Measurements from ENCODE around the gene IFIH1.

The IFIH1 gene

GRCh38 chr2:162324953-162325352 lies 6.5 kb upstream of the IFIH1 start:
- DNase-seq (ENCODE audit: insufficient read length, low spot score) = no peak
- TF ChIP-seq POLR2A (IDR thresholded peaks at IDR 0.05; ENCODE audit: low read depth, low read length) = no peak
- no peak for FAIRE-seq

- FAIRE-seq = no peak
- no peak for DNase-seq (ENCODE audit: insufficient read length, low spot score)
- TF ChIP-seq POLR2A (IDR thresholded peaks at IDR 0.05; ENCODE audit: low read depth, low read length) = no peak
These were observed 2.5 kb upstream of the IFIH1 start for GRCh38 chr2:162320864-162321517.

- DNase-seq (ENCODE audit: insufficient read length, low spot score) = peak; percentile 15
- TF ChIP-seq POLR2A (IDR thresholded peaks at IDR 0.05; ENCODE audit: low read depth, low read length) = no peak
- FAIRE-seq = peak; percentile 71
These were observed 590 bp downstream of the IFIH1 start for GRCh38 chr2:162317861-162318327.

- FAIRE-seq = peak; percentile 50
- DNase-seq (ENCODE audit: insufficient read length, low spot score) = no peak
- TF ChIP-seq POLR2A (IDR thresholded peaks at IDR 0.05; ENCODE audit: low read depth, low read length) = no peak
These were observed 1.3 kb downstream of the IFIH1 start for GRCh38 chr2:162317058-162317742.

GRCh38 chr2:162316590-162316989 lies 1.9 kb downstream of the IFIH1 start:
- no peak for TF ChIP-seq POLR2A (IDR thresholded peaks at IDR 0.05; ENCODE audit: low read depth, low read length)
- FAIRE-seq (peak; percentile 6), DNase-seq (ENCODE audit: insufficient read length, low spot score) (no peak)

GRCh38 chr2:162315938-162316337 lies 2.5 kb downstream of the IFIH1 start:
- no peak for TF ChIP-seq POLR2A (IDR thresholded peaks at IDR 0.05; ENCODE audit: low read depth, low read length)
- DNase-seq (ENCODE audit: insufficient read length, low spot score) = no peak
- FAIRE-seq = no peak

GRCh38 chr2:162312853-162313252 lies 5.6 kb downstream of the IFIH1 start:
- FAIRE-seq (no peak), DNase-seq (ENCODE audit: insufficient read length, low spot score) (no peak)
- TF ChIP-seq POLR2A (IDR thresholded peaks at IDR 0.05; ENCODE audit: low read depth, low read length) = no peak

GRCh38 chr2:162308747-162309503 lies 9.6 kb downstream of the IFIH1 start:
- FAIRE-seq (peak; percentile 6), DNase-seq (ENCODE audit: insufficient read length, low spot score) (no peak)
- no peak for TF ChIP-seq POLR2A (IDR thresholded peaks at IDR 0.05; ENCODE audit: low read depth, low read length)

GRCh38 chr2:162305901-162306300 lies 12.6 kb downstream of the IFIH1 start:
- FAIRE-seq (no peak), DNase-seq (ENCODE audit: insufficient read length, low spot score) (no peak)
- no peak for TF ChIP-seq POLR2A (IDR thresholded peaks at IDR 0.05; ENCODE audit: low read depth, low read length)

- DNase-seq (ENCODE audit: insufficient read length, low spot score) (no peak), FAIRE-seq (no peak)
- no peak for TF ChIP-seq POLR2A (IDR thresholded peaks at IDR 0.05; ENCODE audit: low read depth, low read length)
These were observed 16.6 kb downstream of the IFIH1 start for GRCh38 chr2:162301877-162302276.

- DNase-seq (ENCODE audit: insufficient read length, low spot score) = no peak
- TF ChIP-seq POLR2A (IDR thresholded peaks at IDR 0.05; ENCODE audit: low read depth, low read length) = no peak
- peak; percentile 78 for FAIRE-seq
These were observed 17.2 kb downstream of the IFIH1 start for GRCh38 chr2:162301151-162301804.

GRCh38 chr2:162300266-162300665 lies 18.2 kb downstream of the IFIH1 start:
- DNase-seq (ENCODE audit: insufficient read length, low spot score) (no peak), FAIRE-seq (no peak)
- no peak for TF ChIP-seq POLR2A (IDR thresholded peaks at IDR 0.05; ENCODE audit: low read depth, low read length)

- FAIRE-seq = no peak
- DNase-seq (ENCODE audit: insufficient read length, low spot score) = no peak
- TF ChIP-seq POLR2A (IDR thresholded peaks at IDR 0.05; ENCODE audit: low read depth, low read length) = no peak
These were observed 19.7 kb downstream of the IFIH1 start for GRCh38 chr2:162298669-162299335.

All from H54 (cell line).